ENCODE data around the gene GPHB5.
"Not testable (repeated sequence)": the region's sequence is repeated elsewhere in the genome, so short reads cannot be mapped to it uniquely, and the experiment has no call there.

GPHB5 gene

GRCh38 chr14:63308723-63309317 lies 9.9 kb downstream of the GPHB5 start:
- Histone ChIP-seq H4K20me1 (ENCODE audit: insufficient read depth, low read length) (no peaks in the 10 kb centered on the region), H3K27me3 (ENCODE audit: low read depth, low read length) (peaks cover 13% of the 10 kb centered on the region), H3K27ac (ENCODE audit: low read length) (no peak overlapping the region), H3K4me2 (ENCODE audit: low read length) (peak overlapping the region; percentile 31; the same call in 1 of the 2 replicates), H3K79me2 (ENCODE audit: low read length) (no peaks in the 10 kb centered on the region), H3K9me3 (ENCODE audit: insufficient read depth, low read length) (no peaks in the 10 kb centered on the region), H3K36me3 (replicated peaks; ENCODE audit: low read depth, low read length) (no peaks in the 10 kb centered on the region), H3K4me3 (ENCODE audit: low read length) (no peak overlapping the region), H2AFZ (ENCODE audit: low read depth, low read length) (no peak overlapping the region; the same call in 1 of the 2 replicates), H3K9ac (ENCODE audit: low read length) (no peak overlapping the region), H3K4me1 (ENCODE audit: low read length) (no peaks in the 10 kb centered on the region)
- TF ChIP-seq CTCF (IDR thresholded peaks at IDR 0.05; ENCODE audit: low read depth, low read length) (peak; percentile 76), EZH2phosphoT487 (IDR thresholded peaks at IDR 0.05; ENCODE audit: low read depth) (no peak)

DNA sequence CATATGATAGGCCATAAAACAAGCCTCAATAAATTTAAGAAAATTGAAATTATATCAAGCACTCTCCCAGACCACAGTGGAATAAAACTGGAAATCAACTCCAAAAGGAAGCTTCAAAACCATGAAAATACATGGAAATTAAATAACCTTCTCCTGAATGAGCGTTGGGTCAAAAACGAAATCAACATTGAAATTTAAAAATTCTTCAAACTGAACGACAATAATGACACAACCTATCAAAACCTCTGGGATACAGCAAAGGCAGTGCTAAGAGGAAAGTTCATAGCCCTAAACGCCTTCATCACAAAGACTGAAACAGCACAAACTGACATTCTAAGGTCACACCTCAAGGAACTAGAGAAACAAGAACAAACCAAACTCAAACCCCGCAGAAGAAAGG lies 14.3 kb downstream of the GPHB5 start:
- H3K36me3 ChIP-seq (replicated peaks; ENCODE audit: low read depth, low read length); H3K27ac ChIP-seq (ENCODE audit: low read length); H2AFZ ChIP-seq (ENCODE audit: low read depth, low read length); H4K20me1 ChIP-seq (ENCODE audit: insufficient read depth, low read length); H3K27me3 ChIP-seq (ENCODE audit: low read depth, low read length); H3K9ac ChIP-seq (ENCODE audit: low read length); H3K4me1 ChIP-seq (ENCODE audit: low read length); H3K9me3 ChIP-seq (ENCODE audit: insufficient read depth, low read length); H3K4me3 ChIP-seq (ENCODE audit: low read length); H3K4me2 ChIP-seq (ENCODE audit: low read length); H3K79me2 ChIP-seq (ENCODE audit: low read length): not testable (repeated sequence)

DNA sequence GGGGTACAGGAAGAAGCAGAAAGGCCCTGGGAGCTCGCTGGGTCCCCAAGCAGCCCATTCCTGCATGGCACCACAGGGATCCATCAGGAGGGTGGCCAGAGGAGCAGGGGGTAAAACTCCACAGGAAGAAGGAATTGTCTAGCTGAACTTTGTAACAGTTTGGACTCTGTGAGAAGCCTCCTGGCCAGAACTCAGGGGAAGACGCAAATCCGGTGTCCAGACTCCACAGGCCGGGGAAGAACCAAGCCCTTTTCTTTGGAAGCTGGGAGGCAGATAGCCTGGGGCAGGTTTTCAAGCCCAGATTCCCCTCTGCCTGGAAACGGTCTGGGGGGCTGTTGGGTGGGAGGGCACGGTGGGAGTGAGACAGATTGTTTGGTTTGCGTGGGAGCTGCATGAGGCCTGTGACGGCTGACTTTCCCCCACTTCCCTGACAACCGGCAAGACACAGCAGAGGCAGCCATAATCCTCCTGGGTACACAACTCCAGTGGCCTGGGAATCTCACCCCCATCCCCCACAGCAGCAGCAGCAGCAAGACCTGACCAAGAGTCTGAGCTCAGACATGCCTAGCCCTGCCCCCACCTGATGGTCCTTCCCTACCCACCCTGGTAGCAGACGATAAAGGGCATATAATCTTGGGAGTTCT lies 16.7 kb downstream of the GPHB5 start:
- no peak overlapping the region for H3K4me3 ChIP-seq (ENCODE audit: low read length)
- TF ChIP-seq EZH2phosphoT487 (IDR thresholded peaks at IDR 0.05; ENCODE audit: low read depth) = no peak
- no peak for TF ChIP-seq CTCF (IDR thresholded peaks at IDR 0.05; ENCODE audit: low read depth, low read length)
- peaks cover 5% of the 10 kb centered on the region; the same call in 1 of the 2 replicates for H3K4me1 ChIP-seq (ENCODE audit: low read length)
- H4K20me1 ChIP-seq (ENCODE audit: insufficient read depth, low read length) = no peaks in the 10 kb centered on the region
- no peaks in the 10 kb centered on the region for H3K27me3 ChIP-seq (ENCODE audit: low read depth, low read length)
- H3K27ac ChIP-seq (ENCODE audit: low read length) = no peak overlapping the region
- H3K9me3 ChIP-seq (ENCODE audit: insufficient read depth, low read length) = no peaks in the 10 kb centered on the region
- no peaks in the 10 kb centered on the region for H3K36me3 ChIP-seq (replicated peaks; ENCODE audit: low read depth, low read length)
- H3K4me2 ChIP-seq (ENCODE audit: low read length) = no peak overlapping the region
- no peaks in the 10 kb centered on the region for H3K79me2 ChIP-seq (ENCODE audit: low read length)
- H3K9ac ChIP-seq (ENCODE audit: low read length) = no peak overlapping the region
- no peak overlapping the region for H2AFZ ChIP-seq (ENCODE audit: low read depth, low read length)

- Histone ChIP-seq H3K27ac (ENCODE audit: low read length) (no peak overlapping the region), H4K20me1 (ENCODE audit: insufficient read depth, low read length) (no peaks in the 10 kb centered on the region), H3K9me3 (ENCODE audit: insufficient read depth, low read length) (no peaks in the 10 kb centered on the region), H3K4me2 (ENCODE audit: low read length) (no peak overlapping the region), H3K36me3 (replicated peaks; ENCODE audit: low read depth, low read length) (no peaks in the 10 kb centered on the region), H3K27me3 (ENCODE audit: low read depth, low read length) (no peaks in the 10 kb centered on the region), H3K9ac (ENCODE audit: low read length) (no peak overlapping the region), H3K79me2 (ENCODE audit: low read length) (no peaks in the 10 kb centered on the region), H3K4me1 (ENCODE audit: low read length) (peaks cover 12% of the 10 kb centered on the region), H2AFZ (ENCODE audit: low read depth, low read length) (no peak overlapping the region), H3K4me3 (ENCODE audit: low read length) (no peak overlapping the region)
- TF ChIP-seq CTCF (IDR thresholded peaks at IDR 0.05; ENCODE audit: low read depth, low read length) = no peak
- TF ChIP-seq EZH2phosphoT487 (IDR thresholded peaks at IDR 0.05; ENCODE audit: low read depth) = no peak
These were observed 17.9 kb downstream of the GPHB5 start for GRCh38 chr14:63300854-63301253.

Data from OCI-LY3 (cell line).